A549 (cell line): Measurements from ENCODE around the gene CAMKV. TPM values are rescaled to one million over a fixed set of nuclear protein-coding genes. Genes with fewer than 3 reads are reported as not detected.

Experiments used
- ATAC-seq, 2 experiments: fragments of 200-7000 bp in 1 of 2; fragments of >200 bp in 1 of 2; cut with Nextera tagmentation in 1 of 2; cut with Tn5 transposase in 1 of 2; 3 replicates each; pipeline versions ENCODE4 v1.8.0 to v1.9.1; 2018 to 2020; ENCODE audit warnings: mild to moderate bottlenecking in 1 of 2, moderate library complexity in 1 of 2
- CTCF ChIA-PET: fragments of 300-600 bp; sonication (Branson Sonifier 250); formaldehyde crosslinking; extraction: SDS; loops from one replicate; lab custom pipeline; 2021; ENCODE audit warnings: antibody characterized with exemption, inconsistent platforms; lab: Yijun Ruan, JAX
- POLR2A ChIA-PET: fragments of 350-600 bp; formaldehyde crosslinking; extraction: SDS; loops from one replicate; lab custom pipeline; 2021; ENCODE audit warnings: antibody characterized with exemption, inconsistent platforms; lab: Yijun Ruan, JAX
- DNase-seq, 2 experiments: peaks; one replicate each; pipeline versions ENCODE4 v3.0.0 to v3.0.0-alpha.2; 2011 to 2016; ENCODE audit warnings: low read depth in 1 of 2, low spot score in 1 of 2
- FAIRE-seq: peaks from 2 replicates; lab custom pipeline; 2011; peaks lifted over from hg19 to GRCh38; lab: Jason Lieb, UNC
- H3K27ac ChIP-seq, 2 experiments: fragments of >200 bp; sonication (Bioruptor Twin); formaldehyde crosslinking; 3 replicates each; pipeline ENCODE4 v1.5.1; 2016 to 2017
- H3K4me1 ChIP-seq: fragments of >200 bp; sonication (Bioruptor Twin); formaldehyde crosslinking; 3 replicates; pipeline ENCODE4 v1.6.1; 2016
- H3K4me2 ChIP-seq: fragments of >200 bp; sonication (Bioruptor Twin); formaldehyde crosslinking; 3 replicates; pipeline ENCODE4 v1.6.1; 2016
- H3K4me3 ChIP-seq: fragments of >200 bp; sonication (Bioruptor Twin); formaldehyde crosslinking; 3 replicates; pipeline ENCODE4 v1.5.1; 2016
- H3K9me3 ChIP-seq: fragments of >200 bp; sonication (Bioruptor Twin); formaldehyde crosslinking; 3 replicates; pipeline ENCODE4 v1.6.1; 2016
- ATOH8 ChIP-seq: fragments of 250-450 bp; sonication (Bioruptor Pico); IDR thresholded peaks from 2 replicates; pipeline ENCODE4 v1.5.0; 2020; ENCODE audit warnings: low read depth, mild to moderate bottlenecking, moderate library complexity
- BCL3 ChIP-seq: fragments of >200 bp; sonication (Bioruptor Twin); formaldehyde crosslinking; IDR thresholded peaks from 3 replicates; pipeline ENCODE4 v1.6.1; 2016
- CBX8 ChIP-seq: fragments of 200-600 bp; sonication (generic); IDR thresholded peaks from 2 replicates; pipeline ENCODE4 v1.6.1; 2016
- CEBPB ChIP-seq, 2 experiments: fragments of >200 bp in 1 of 2; sonication (Bioruptor Twin) in 1 of 2; formaldehyde crosslinking in 1 of 2; IDR thresholded peaks; 2 replicates each; pipeline ENCODE4 v1.6.1; 2012 to 2016
- CHD2 ChIP-seq: fragments of 150-350 bp; IDR thresholded peaks from 2 replicates; pipeline ENCODE4 v1.6.1; 2014; ENCODE audit warnings: low read length; ENCODE audit not compliant: partially characterized antibody
- CHD4 ChIP-seq: fragments of 200-600 bp; sonication (generic); IDR thresholded peaks from 2 replicates; pipeline ENCODE4 v1.6.1; 2016; ENCODE audit warnings: antibody characterized with exemption, mild to moderate bottlenecking, borderline replicate concordance
- CTCF ChIP-seq: fragments of >200 bp; sonication (Bioruptor Twin); formaldehyde crosslinking; IDR thresholded peaks from 3 replicates; pipeline ENCODE4 v1.5.1; 2016
- FOSB ChIP-seq: fragments of 250-450 bp; sonication (Bioruptor Pico); IDR thresholded peaks from 2 replicates; pipeline ENCODE4 v1.5.0; 2020; ENCODE audit warnings: mild to moderate bottlenecking, moderate library complexity
- GATA3 ChIP-seq: IDR thresholded peaks from 2 replicates; pipeline ENCODE4 v1.6.1; 2012; ENCODE audit warnings: borderline replicate concordance
- JUNB ChIP-seq: fragments of >200 bp; sonication (Bioruptor Twin); formaldehyde crosslinking; IDR thresholded peaks from 2 replicates; pipeline ENCODE4 v1.6.1; 2016
- MAZ ChIP-seq: fragments of 150-350 bp; IDR thresholded peaks from 2 replicates; pipeline ENCODE4 v1.6.1; 2014; ENCODE audit warnings: antibody characterized with exemption, low read depth, low read length, borderline replicate concordance
- MYC ChIP-seq: IDR thresholded peaks from 2 replicates; pipeline ENCODE4 v1.6.1; 2012; ENCODE audit warnings: mild to moderate bottlenecking, inconsistent platforms, low read length, improper control_type of control experiment, borderline replicate concordance
- NFE2L2 ChIP-seq: fragments of 150-350 bp; conservative IDR thresholded peaks from 2 replicates; pipeline ENCODE4 v1.6.1; 2014; ENCODE audit warnings: low read length
- NPAS2 ChIP-seq: fragments of 250-450 bp; sonication (Bioruptor Pico); IDR thresholded peaks from 2 replicates; pipeline ENCODE4 v1.8.0; 2022; ENCODE audit warnings: mild to moderate bottlenecking, moderate library complexity, borderline replicate concordance
- NR3C1 ChIP-seq: fragments of >200 bp; sonication (Bioruptor Twin); formaldehyde crosslinking; IDR thresholded peaks from 3 replicates; pipeline ENCODE4 v1.6.1; 2017
- PBX3 ChIP-seq: IDR thresholded peaks from 2 replicates; pipeline ENCODE4 v1.6.1; 2012
- POLR2A ChIP-seq: IDR thresholded peaks from 2 replicates; pipeline ENCODE4 v1.6.1; 2012; ENCODE audit warnings: mild to moderate bottlenecking, low read length
- RAD21 ChIP-seq, 2 experiments: fragments of >200 bp in 1 of 2; sonication (Bioruptor Twin) in 1 of 2; formaldehyde crosslinking in 1 of 2; IDR thresholded peaks in 1 of 2; conservative IDR thresholded peaks in 1 of 2; 2 replicates in 1 of 2; 3 replicates in 1 of 2; pipeline ENCODE4 v1.6.1; 2012 to 2018; ENCODE audit warnings: inconsistent platforms in 1 of 2
- SMC3 ChIP-seq: fragments of >200 bp; sonication (Bioruptor Twin); formaldehyde crosslinking; IDR thresholded peaks from 3 replicates; pipeline ENCODE4 v1.6.1; 2018; ENCODE audit warnings: inconsistent platforms
- SREBF2 ChIP-seq: fragments of 450-650 bp; IDR thresholded peaks from 2 replicates; pipeline ENCODE4 v1.6.1; 2014; ENCODE audit warnings: mild to moderate bottlenecking, moderate library complexity
- TFCP2L1 ChIP-seq: fragments of 250-450 bp; sonication (Bioruptor Pico); IDR thresholded peaks from 2 replicates; pipeline ENCODE4 v1.5.0; 2021; ENCODE audit warnings: mild to moderate bottlenecking
- WGBS: methylation state at CpG from one replicate; pipeline ENCODE4 v1.1.6; 2017; ENCODE audit errors: missing lambda C conversion rate; 5-methylcytosine and 5-hydroxymethylcytosine counted together
- polyA plus RNA-seq, 4 experiments: library from polyadenylated mRNA; depleted of rRNA in 3 of 4; stranded (reverse); fragments of >200 nt; fragmentation: RNase III in 1 of 4; extraction: RNeasy Plus Mini Kit Qiagen cat#74134 plus additional on column Dnase treatment in 1 of 4; gene quantifications; 2 replicates in 3 of 4; 3 replicates in 1 of 4; pipeline ENCODE4 v1.2.3, GENCODE V29; 2011 to 2017

Gene CAMKV
- polyA plus RNA-seq, 2 of the 4 experiments (the other 2 are of a cell fraction) = 0.31 to 0.46 TPM

- no peak for FAIRE-seq
- H3K4me1 ChIP-seq = no peaks in the 10 kb centered on the region
- H3K9me3 ChIP-seq = no peaks in the 10 kb centered on the region
- ChIA-PET CTCF (interaction anchor here (1.2 to 6.6 kb wide), 10 partner anchors 12 to 302 kb away, joined by 3 to 119 read pairs (median 22); partner anchors contain the start of genes CDHR4, INKA1, MST1R and TRAIP), POLR2A (no interaction called here)
- no peak overlapping the region for H3K27ac ChIP-seq
- ATAC-seq = no peak
- H3K4me3 ChIP-seq = no peak overlapping the region
- DNase-seq = no peak
- WGBS = 90% methylated on average over 7 of the region's 7 CpGs
- TF ChIP-seq CBX8 = no peak
- no peak for TF ChIP-seq PBX3
- no peak for TF ChIP-seq NFE2L2
- no peak for TF ChIP-seq RAD21 (conservative IDR thresholded peaks at IDR 0.05 in 1 of 2, IDR thresholded peaks at IDR 0.05 in 1 of 2)
- TF ChIP-seq FOSB = no peak
- TF ChIP-seq CTCF = no peak
- TF ChIP-seq POLR2A = no peak
- TF ChIP-seq ATOH8 (CRISPR knock-in tag) = no peak
- TF ChIP-seq CHD4 = no peak
- no peak for TF ChIP-seq BCL3
- no peak for TF ChIP-seq CHD2
- no peak for TF ChIP-seq NR3C1
- TF ChIP-seq CEBPB (IDR thresholded peaks at IDR 0.05) = no peak
- no peak for TF ChIP-seq SMC3
- no peak overlapping the region for H3K4me2 ChIP-seq
Measured at GRCh38 chr3:49841806-49842205, 27.9 kb downstream of the CAMKV start.

- Histone ChIP-seq H3K27ac (no peak overlapping the region), H3K9me3 (no peaks in the 10 kb centered on the region), H3K4me3 (no peak overlapping the region), H3K4me1 (no peaks in the 10 kb centered on the region), H3K4me2 (no peak overlapping the region)
- FAIRE-seq (no peak), ATAC-seq (peak; percentile 57 to 71; a peak in 5 of 6 replicates), DNase-seq (peak in 1 of 2 experiments; percentile 31)
- ChIA-PET CTCF (interaction anchor here (1.1 to 6.6 kb wide), 13 partner anchors 13 to 301 kb away, joined by 3 to 119 read pairs (median 20); partner anchors contain the start of genes CDHR4, INKA1, MST1R and TRAIP), POLR2A (no interaction called here)
- TF ChIP-seq SMC3 = peak; percentile 44; the same call in 2 of the 3 replicates
- peak; percentile 45 for TF ChIP-seq CTCF
- no peak for TF ChIP-seq JUNB
- peak; percentile 44 to 64; a peak in 4 of 5 replicates for TF ChIP-seq RAD21 (conservative IDR thresholded peaks at IDR 0.05 in 1 of 2, IDR thresholded peaks at IDR 0.05 in 1 of 2)
Measured at GRCh38 chr3:49841126-49841696, 28.5 kb downstream of the CAMKV start.

GRCh38 chr3:49840388-49840787 is 29.3 kb downstream of the CAMKV start:
- no peak for ATAC-seq
- ChIA-PET CTCF (interaction anchor here (0.5 to 6.6 kb wide), 14 partner anchors 12 to 300 kb away, joined by 3 to 119 read pairs (median 22); partner anchors contain the start of genes AMIGO3, CDHR4, INKA1 and MST1R), POLR2A (no interaction called here)
- Histone ChIP-seq H3K9me3 (no peaks in the 10 kb centered on the region), H3K4me1 (no peaks in the 10 kb centered on the region), H3K4me2 (no peak overlapping the region), H3K27ac (no peak overlapping the region), H3K4me3 (no peak overlapping the region)
- no peak for FAIRE-seq
- DNase-seq = no peak
- WGBS = 67% methylated on average over 2 of the region's 2 CpGs
- TF ChIP-seq GATA3 = no peak
- no peak for TF ChIP-seq TFCP2L1 (CRISPR knock-in tag)
- no peak for TF ChIP-seq NFE2L2
- TF ChIP-seq MYC = no peak
- no peak for TF ChIP-seq FOSB
- TF ChIP-seq RAD21 (conservative IDR thresholded peaks at IDR 0.05 in 1 of 2, IDR thresholded peaks at IDR 0.05 in 1 of 2) = no peak
- TF ChIP-seq MAZ = no peak
- TF ChIP-seq NPAS2 (CRISPR knock-in tag) = no peak
- TF ChIP-seq SREBF2 = no peak
